Left ventricle myocardium inferior (tissue), 1 donor: ENCODE data around the gene DPCD. TPM values are rescaled to one million over a fixed set of nuclear protein-coding genes. Genes with fewer than 3 reads are reported as not detected.

Experiments used
- DNase-seq: peaks from one replicate; pipeline ENCODE4 v3.0.0-alpha.2; 2020
- H3K27ac ChIP-seq: fragments of 200-600 bp; replicated peaks from 2 replicates; pipeline ENCODE4 v1.8.0; 2021
- H3K27me3 ChIP-seq: fragments of 200-600 bp; 2 replicates; pipeline ENCODE4 v1.8.0; 2021; ENCODE audit warnings: low read depth
- H3K36me3 ChIP-seq: fragments of 200-600 bp; 2 replicates; pipeline ENCODE4 v1.8.0; 2021
- H3K4me1 ChIP-seq: fragments of 200-600 bp; 2 replicates; pipeline ENCODE4 v1.8.0; 2021
- H3K4me3 ChIP-seq: fragments of 200-600 bp; 2 replicates; pipeline ENCODE4 v1.8.0; 2021; ENCODE audit warnings: mild to moderate bottlenecking, moderate library complexity
- H3K9me3 ChIP-seq: fragments of 200-600 bp; replicated peaks from 2 replicates; pipeline ENCODE4 v1.8.0; 2021
- CTCF ChIP-seq: fragments of 200-600 bp; IDR thresholded peaks from 2 replicates; pipeline ENCODE4 v1.8.0; 2021; ENCODE audit warnings: antibody characterized with exemption, mild to moderate bottlenecking, borderline replicate concordance
- intact Hi-C: fragments of 100-400 bp; cut with micrococcal nuclease; formaldehyde crosslinking; loops from one replicate; pipeline ENCODE4 v1.11.0; 2022
- total RNA-seq: library from RNA; stranded (reverse); fragmentation: NEBNext Ultra II Directional; extraction: Animal tissue kit (Norgen Biotek cat#: 25700); gene quantifications from one replicate; pipeline ENCODE4 v1.2.1, GENCODE V29; 2021
- donor health status: DM: no; HTN: yes; CAD: no; lungs with severe emphysema.

Gene DPCD
- total RNA-seq, 1 donor from 2014 or later = 24.0 TPM

DNA sequence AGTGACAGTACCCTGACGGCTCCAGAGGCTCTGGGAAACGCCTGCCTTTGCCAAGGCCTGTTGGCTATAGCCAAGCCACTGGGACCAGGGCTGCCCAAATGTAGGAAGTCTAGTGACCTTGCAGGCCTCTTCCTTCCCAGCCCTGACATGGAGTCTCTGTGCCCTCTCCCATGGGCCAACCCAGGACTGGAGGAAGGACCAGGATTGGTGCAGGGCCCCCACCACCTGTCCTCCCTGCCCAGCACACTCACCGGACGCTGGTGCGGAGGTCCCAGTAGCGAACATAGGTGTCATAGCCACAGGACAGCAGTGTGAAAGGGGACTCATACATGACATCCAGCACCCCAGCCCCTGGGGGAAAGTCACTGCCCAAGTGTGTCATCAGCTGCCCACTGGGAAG lies 24.0 kb downstream of the DPCD start:
- H3K9me3 ChIP-seq = no peaks in the 10 kb centered on the region
- H3K27ac ChIP-seq = peak overlapping the region; percentile 1
- intact Hi-C loops = no loop called here
- peaks cover 43% of the 10 kb centered on the region for H3K36me3 ChIP-seq
- H3K4me1 ChIP-seq = peaks cover 15% of the 10 kb centered on the region
- no peak overlapping the region for H3K4me3 ChIP-seq
- TF ChIP-seq CTCF = no peak
- no peak for DNase-seq
- H3K27me3 ChIP-seq = no peaks in the 10 kb centered on the region

GRCh38 chr10:101612872-101613271 lies 24.8 kb downstream of the DPCD start:
- no peak for TF ChIP-seq CTCF
- Histone ChIP-seq H3K9me3 (no peaks in the 10 kb centered on the region), H3K27me3 (no peaks in the 10 kb centered on the region), H3K4me1 (peaks cover 20% of the 10 kb centered on the region), H3K27ac (no peak overlapping the region), H3K4me3 (no peak overlapping the region), H3K36me3 (peaks cover 43% of the 10 kb centered on the region)
- intact Hi-C loops = no loop called here
- no peak for DNase-seq

- peaks cover 35% of the 10 kb centered on the region for H3K36me3 ChIP-seq
- H3K9me3 ChIP-seq = no peaks in the 10 kb centered on the region
- H3K27me3 ChIP-seq = no peaks in the 10 kb centered on the region
- no peak overlapping the region for H3K27ac ChIP-seq
- intact Hi-C loops = no loop called here
- DNase-seq = no peak
- no peak for TF ChIP-seq CTCF
- H3K4me3 ChIP-seq = no peak overlapping the region
- H3K4me1 ChIP-seq = peaks cover 20% of the 10 kb centered on the region
Measured at GRCh38 chr10:101613646-101614045, 25.5 kb downstream of the DPCD start.

DNA sequence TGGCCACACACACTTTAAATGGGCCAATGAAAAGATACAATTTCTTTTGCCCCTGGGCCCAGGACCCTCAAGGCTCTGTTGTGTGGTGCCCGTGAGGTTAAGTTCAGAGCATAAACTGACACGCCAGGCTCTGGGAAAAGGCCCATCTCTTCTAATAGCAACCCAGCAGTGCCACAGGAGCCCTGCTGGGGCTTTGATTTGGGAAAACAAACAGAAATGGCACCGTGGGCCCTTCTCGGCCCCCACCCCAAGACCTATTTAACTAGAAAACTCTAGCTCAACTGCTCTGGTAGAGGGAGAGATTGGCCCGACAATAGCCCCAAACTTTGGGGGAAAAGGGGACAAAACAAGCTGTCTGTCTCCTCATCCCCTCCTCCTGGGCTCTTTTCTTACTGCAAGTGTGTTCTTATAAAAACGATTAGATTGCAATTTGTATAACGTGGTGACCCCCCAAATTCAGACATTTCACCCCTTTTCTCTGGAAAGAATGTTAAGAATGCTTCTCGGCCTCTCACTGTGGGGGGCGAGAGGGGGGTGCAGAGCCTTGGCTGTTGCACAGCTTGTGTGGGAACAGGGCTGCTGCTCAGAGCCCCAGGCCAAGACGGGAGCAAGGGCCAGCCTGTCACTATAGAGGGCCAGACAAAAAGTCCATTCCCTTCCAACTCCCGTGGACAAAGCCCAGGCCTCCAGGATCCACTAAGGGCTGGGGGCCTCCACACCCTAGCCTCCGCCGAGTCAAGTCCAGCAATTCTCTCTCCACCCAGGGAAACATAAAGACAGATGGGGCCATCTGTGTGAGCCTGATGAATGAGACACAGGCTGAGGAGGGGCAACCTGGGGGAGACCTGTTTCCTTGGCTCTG lies 26.8 kb downstream of the DPCD start:
- intact Hi-C loops = no loop called here
- no peaks in the 10 kb centered on the region for H3K9me3 ChIP-seq
- peaks cover 26% of the 10 kb centered on the region for H3K36me3 ChIP-seq
- no peaks in the 10 kb centered on the region for H3K27me3 ChIP-seq
- TF ChIP-seq CTCF = no peak
- H3K4me3 ChIP-seq = no peak overlapping the region
- H3K4me1 ChIP-seq = peaks cover 20% of the 10 kb centered on the region
- no peak for DNase-seq
- no peak overlapping the region for H3K27ac ChIP-seq

GRCh38 chr10:101615525-101616116 lies 27.5 kb downstream of the DPCD start:
- H3K4me3 ChIP-seq = no peak overlapping the region
- no peak for TF ChIP-seq CTCF
- peaks cover 20% of the 10 kb centered on the region for H3K4me1 ChIP-seq
- no peaks in the 10 kb centered on the region for H3K27me3 ChIP-seq
- no peak for DNase-seq
- peaks cover 26% of the 10 kb centered on the region for H3K36me3 ChIP-seq
- no peaks in the 10 kb centered on the region for H3K9me3 ChIP-seq
- intact Hi-C loops = no loop called here
- no peak overlapping the region for H3K27ac ChIP-seq
